H1 (cell line): ENCODE measurements around the gene HDAC10. TPM values are rescaled to one million over a fixed set of nuclear protein-coding genes. Genes with fewer than 3 reads are reported as not detected.

ENCODE experiments used
- CTCF ChIA-PET: fragments of 300-600 bp; sonication (Branson Sonifier 250); formaldehyde crosslinking; loops from one replicate; lab custom pipeline; 2021; ENCODE audit not compliant: partially characterized antibody; lab: Charles Lee
- POLR2A ChIA-PET: fragments of 300-600 bp; sonication (Branson Sonifier 250); formaldehyde crosslinking; loops from one replicate; lab custom pipeline; 2021; ENCODE audit warnings: inconsistent platforms; ENCODE audit not compliant: partially characterized antibody; lab: Charles Lee
- DNase-seq, 2 experiments: peaks; one replicate each; pipeline versions ENCODE4 v3.0.0 to v3.0.0-alpha.2; 2010 to 2022; ENCODE audit warnings: low spot score in 2 of 2, low read depth in 1 of 2, mixed read lengths in 1 of 2
- FAIRE-seq: peaks from 2 replicates; lab custom pipeline; 2011; peaks lifted over from hg19 to GRCh38; lab: Jason Lieb, UNC
- H2AFZ ChIP-seq: 2 replicates; pipeline ENCODE4 v1.8.1; 2012; ENCODE audit warnings: low read length, inconsistent platforms
- H2AK5ac ChIP-seq: 2 replicates; pipeline ENCODE4 v1.6.1; 2013; ENCODE audit warnings: low read depth, low read length
- H2BK120ac ChIP-seq: replicated peaks from 2 replicates; pipeline ENCODE3; 2013; ENCODE audit warnings: low read depth, low read length, inconsistent platforms
- H2BK12ac ChIP-seq: 2 replicates; pipeline ENCODE4 v1.6.1; 2013; ENCODE audit warnings: low read depth, low read length
- H2BK15ac ChIP-seq: 2 replicates; pipeline ENCODE4 v1.6.1; 2013; ENCODE audit warnings: low read length
- H2BK20ac ChIP-seq: 2 replicates; pipeline ENCODE4 v1.6.1; 2013; ENCODE audit warnings: low read length
- H2BK5ac ChIP-seq: 2 replicates; pipeline ENCODE4 v1.6.1; 2013; ENCODE audit warnings: low read depth, low read length
- H3K14ac ChIP-seq: 2 replicates; pipeline ENCODE4 v1.6.1; 2013; ENCODE audit warnings: inconsistent platforms; ENCODE audit not compliant: insufficient read length
- H3K18ac ChIP-seq: 2 replicates; pipeline ENCODE4 v1.6.1; 2013; ENCODE audit warnings: low read length; ENCODE audit errors: extremely low read depth
- H3K23ac ChIP-seq: 2 replicates; pipeline ENCODE4 v1.6.1; 2013; ENCODE audit warnings: inconsistent platforms; ENCODE audit not compliant: insufficient read length
- H3K23me2 ChIP-seq: 2 replicates; pipeline ENCODE4 v1.6.1; 2013; ENCODE audit warnings: low read depth, low read length
- H3K27ac ChIP-seq: 2 replicates; pipeline ENCODE4 v1.6.1; 2011; ENCODE audit warnings: low read depth, low read length, inconsistent platforms
- H3K27me3 ChIP-seq, 4 experiments: replicated peaks in 1 of 4; 1 replicate in 1 of 4; 2 replicates in 3 of 4; pipeline versions ENCODE4 v1.6.1 to v1.8.1; 2011 to 2013; ENCODE audit warnings: low read length in 3 of 4, mild to moderate bottlenecking in 3 of 4, inconsistent platforms in 2 of 4, mixed read lengths in 2 of 4, moderate library complexity in 1 of 4; ENCODE audit not compliant: control insufficient read depth in 3 of 4, insufficient read depth in 3 of 4; ENCODE audit errors: extremely low read depth in 1 of 4
- H3K36me3 ChIP-seq, 4 experiments: 2 replicates each; pipeline versions ENCODE4 v1.6.1 to v1.8.1; 2011 to 2013; ENCODE audit warnings: mild to moderate bottlenecking in 4 of 4, low read length in 3 of 4, moderate library complexity in 2 of 4, control low read depth in 1 of 4, inconsistent platforms in 1 of 4; ENCODE audit not compliant: insufficient read depth in 4 of 4, control insufficient read depth in 2 of 4
- H3K4ac ChIP-seq: replicated peaks from 2 replicates; pipeline ENCODE3; 2013; ENCODE audit warnings: low read length, low read depth, mixed read lengths, inconsistent platforms; ENCODE audit not compliant: insufficient read length
- H3K4me1 ChIP-seq, 4 experiments: replicated peaks in 1 of 4; 1 replicate in 1 of 4; 2 replicates in 3 of 4; pipeline versions ENCODE4 v1.6.1 to v1.8.1; 2011 to 2013; ENCODE audit warnings: low read length in 3 of 4, inconsistent platforms in 2 of 4, mixed read lengths in 1 of 4; ENCODE audit not compliant: insufficient read depth in 4 of 4, control insufficient read depth in 3 of 4
- H3K4me2 ChIP-seq, 2 experiments: 2 replicates each; pipeline versions ENCODE4 v1.6.1 to v1.8.1; 2011 to 2013; ENCODE audit warnings: low read depth in 2 of 2, low read length in 2 of 2, control low read depth in 1 of 2, inconsistent platforms in 1 of 2, mild to moderate bottlenecking in 1 of 2; ENCODE audit not compliant: insufficient read depth in 1 of 2
- H3K4me3 ChIP-seq, 4 experiments: fragments of 200-600, 300-600 bp in 1 of 4; sonication (generic), shearing (Covaris generic), sonication (Bioruptor Twin) in 1 of 4; 2 replicates each; pipeline versions ENCODE4 v1.5.1 to v1.8.1; 2011 to 2016; ENCODE audit warnings: low read length in 4 of 4, low read depth in 3 of 4, control low read depth in 2 of 4, inconsistent platforms in 2 of 4, mild to moderate bottlenecking in 2 of 4, mixed read lengths in 1 of 4, moderate library complexity in 1 of 4; ENCODE audit not compliant: insufficient read depth in 2 of 4; ENCODE audit errors: extremely low read depth in 1 of 4
- H3K56ac ChIP-seq: replicated peaks from 2 replicates; pipeline ENCODE3; 2013; ENCODE audit warnings: low read depth, mild to moderate bottlenecking, mixed read lengths, low read length, inconsistent platforms; ENCODE audit not compliant: insufficient read length
- H3K79me1 ChIP-seq: 2 replicates; pipeline ENCODE4 v1.6.1; 2013; ENCODE audit warnings: low read depth, low read length, control low read depth
- H3K79me2 ChIP-seq, 2 experiments: 2 replicates each; pipeline versions ENCODE4 v1.6.1 to v1.8.1; 2012 to 2013; ENCODE audit warnings: low read length in 2 of 2, mild to moderate bottlenecking in 2 of 2, inconsistent platforms in 1 of 2; ENCODE audit not compliant: insufficient read depth in 2 of 2, control insufficient read depth in 1 of 2
- H3K9ac ChIP-seq, 4 experiments: replicated peaks in 1 of 4; 1 replicate in 1 of 4; 2 replicates in 3 of 4; pipeline versions ENCODE4 v1.6.1 to v1.8.1; 2011 to 2013; ENCODE audit warnings: low read depth in 3 of 4, low read length in 3 of 4, control low read depth in 2 of 4, mild to moderate bottlenecking in 2 of 4, moderate library complexity in 2 of 4, inconsistent platforms in 1 of 4; ENCODE audit errors: extremely low read depth in 1 of 4
- H3K9me3 ChIP-seq, 2 experiments: 2 replicates each; pipeline versions ENCODE4 v1.6.1 to v1.8.1; 2012 to 2013; ENCODE audit warnings: mild to moderate bottlenecking in 2 of 2, moderate library complexity in 2 of 2, control low read depth in 1 of 2, inconsistent platforms in 1 of 2, low read depth in 1 of 2, low read length in 1 of 2, mixed read lengths in 1 of 2; ENCODE audit not compliant: insufficient read depth in 2 of 2
- H4K20me1 ChIP-seq, 2 experiments: replicated peaks in 1 of 2; 2 replicates each; pipeline versions ENCODE3 to v1.8.1; 2011 to 2013; ENCODE audit warnings: inconsistent platforms in 2 of 2, low read length in 2 of 2, mild to moderate bottlenecking in 1 of 2; ENCODE audit not compliant: insufficient read depth in 2 of 2, control insufficient read depth in 1 of 2
- H4K5ac ChIP-seq: 2 replicates; pipeline ENCODE4 v1.6.1; 2013; ENCODE audit warnings: low read length, low read depth, mixed read lengths, inconsistent platforms; ENCODE audit not compliant: insufficient read length
- H4K8ac ChIP-seq: 2 replicates; pipeline ENCODE4 v1.8.0; 2013; ENCODE audit warnings: mild to moderate bottlenecking, moderate library complexity, low read length, inconsistent platforms; ENCODE audit not compliant: insufficient read depth; ENCODE audit errors: extremely low read depth
- H4K91ac ChIP-seq: replicated peaks from 2 replicates; pipeline ENCODE3; 2013; ENCODE audit warnings: low read length, mixed read lengths, inconsistent platforms; ENCODE audit not compliant: insufficient read length
- CBX5 ChIP-seq: fragments of 300-800, 300-1000 bp; sonication (generic); IDR thresholded peaks from 2 replicates; pipeline ENCODE4 v1.7.1; 2016; ENCODE audit warnings: antibody characterized with exemption, low read length, low read depth
- FOSL1 ChIP-seq: IDR thresholded peaks from 2 replicates; pipeline ENCODE4 v1.6.1; 2011; ENCODE audit warnings: mild to moderate bottlenecking, low read depth, low read length, moderate library complexity; ENCODE audit not compliant: insufficient read depth
- JUND ChIP-seq: IDR thresholded peaks from 2 replicates; pipeline ENCODE4 v1.6.1; 2011; ENCODE audit warnings: mild to moderate bottlenecking, improper control_type of control experiment, low read length
- POU5F1 ChIP-seq: IDR thresholded peaks from 2 replicates; pipeline ENCODE4 v1.6.1; 2011; ENCODE audit warnings: low read depth, mild to moderate bottlenecking, low read length, moderate library complexity
- SIN3A ChIP-seq, 2 experiments: IDR thresholded peaks in 1 of 2; conservative IDR thresholded peaks in 1 of 2; 2 replicates each; pipeline ENCODE4 v1.6.1; 2011 to 2012; ENCODE audit warnings: low read length in 2 of 2, improper control_type of control experiment in 1 of 2, low read depth in 1 of 2, mild to moderate bottlenecking in 1 of 2
- TEAD4 ChIP-seq: IDR thresholded peaks from 2 replicates; pipeline ENCODE4 v1.6.1; 2012; ENCODE audit warnings: low read depth, low read length, inconsistent platforms, mixed read lengths
- WGBS, 2 experiments: shearing (Covaris generic) in 1 of 2; methylation state at CpG; one replicate each; pipeline versions ENCODE4 v1.1.6 to v1.1.7; 2013 to 2015; ENCODE audit warnings: low lambda C conversion rate in 2 of 2, mixed read lengths in 2 of 2, inconsistent platforms in 1 of 2, low coverage in 1 of 2, missing lambda C conversion rate in 1 of 2; ENCODE audit not compliant: insufficient replicate concordance in 2 of 2, insufficient coverage in 1 of 2, insufficient read length in 1 of 2; ENCODE audit errors: extremely low coverage in 1 of 2, missing lambda C conversion rate in 1 of 2; 5-methylcytosine and 5-hydroxymethylcytosine counted together
- polyA plus RNA-seq, 7 experiments: library from polyadenylated mRNA; depleted of rRNA in 3 of 7; stranded (reverse) in 5 of 7; unstranded in 2 of 7; fragments of >200 nt in 5 of 7; fragments of 200-250 nt in 2 of 7; gene quantifications; 1 replicate in 5 of 7; 2 replicates in 1 of 7; 4 replicates in 1 of 7; pipeline versions ENCODE4 v1.2.1 to v1.2.3, GENCODE V29; 2011 to 2013; ENCODE audit warnings: missing spikeins in 2 of 7, mixed read lengths in 2 of 7
- total RNA-seq: library from RNA; stranded (reverse); fragmentation: NEBNext Ultra II Directional; extraction: Animal tissue kit (Norgen Biotek cat#: 25700); gene quantifications from 2 replicates; pipeline ENCODE4 v1.2.1, GENCODE V29; 2021
- TF ChIP-seq, protein P1 (sequence below): IDR thresholded peaks from 2 replicates; pipeline ENCODE4 v1.6.1; 2011; ENCODE audit warnings: low read length, improper control_type of control experiment

HDAC10 gene
- total and polyA plus RNA-seq, 2 of the 8 experiments (the other 6 are each of a cell fraction or from before 2014, with no cell fraction given), result 11.2 to 26.4 TPM

DNA sequence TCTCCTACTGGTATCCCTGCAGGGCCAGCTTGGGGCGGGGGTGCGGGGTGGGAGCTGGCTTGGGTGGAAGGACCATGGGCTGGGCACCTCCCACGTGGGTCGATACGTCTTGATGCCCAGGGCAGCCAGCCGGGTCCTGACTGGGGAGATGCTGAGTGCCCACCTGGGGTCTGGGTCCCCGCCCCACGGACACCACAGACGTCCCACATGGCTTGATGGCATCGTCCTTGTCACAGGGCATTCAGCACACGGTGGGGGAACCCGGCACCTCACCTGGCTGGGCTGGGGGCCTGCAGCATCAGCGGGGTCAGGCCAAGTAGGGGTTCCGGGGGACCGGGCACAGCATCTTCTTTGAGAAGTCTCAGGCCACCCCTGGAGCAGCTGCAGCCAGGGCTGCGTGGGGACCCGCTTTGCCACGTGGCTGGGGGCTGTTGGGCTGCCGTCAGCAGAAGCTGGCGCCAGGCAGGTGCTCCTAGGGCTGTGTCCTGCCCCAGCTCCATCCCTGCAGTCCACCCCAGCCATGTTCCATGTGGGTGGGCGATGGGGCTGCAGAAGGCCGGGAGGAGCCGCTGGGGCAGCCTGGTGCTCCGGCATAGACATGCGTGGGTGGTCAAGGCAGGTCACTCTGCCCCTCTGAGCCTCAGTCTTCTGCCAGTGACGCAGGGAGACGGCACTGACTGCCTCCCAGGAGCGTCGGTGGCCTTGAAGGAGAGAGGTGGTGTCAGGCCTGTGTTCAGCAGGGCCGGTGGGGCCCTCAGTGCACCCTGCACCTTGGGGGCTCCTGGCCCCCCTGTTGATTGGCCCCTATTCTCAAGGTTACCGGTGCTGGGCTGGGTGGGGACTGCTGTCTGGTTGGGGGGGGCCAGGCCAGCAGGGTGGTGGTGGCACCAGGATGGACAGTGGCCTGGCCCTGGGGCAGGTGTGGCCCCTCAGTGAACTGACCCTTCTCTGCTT, 41.8 kb downstream of the HDAC10 start:
- Histone ChIP-seq H2BK15ac (no peak overlapping the region), H3K4me1 (peaks cover 0 to 3% (median 1%) of the 10 kb centered on the region in 4 experiments; a peak in 2 of 7 replicates), H3K36me3 (peaks cover 4 to 29% (median 21%) of the 10 kb centered on the region in 4 experiments; a peak in 7 of 8 replicates), H3K9ac (no peak overlapping the region), H3K79me2 (peaks cover 0 to 13% of the 10 kb centered on the region in 2 experiments; a peak in 1 of 4 replicates), H2AFZ (no peak overlapping the region), H3K27ac (no peak overlapping the region), H2AK5ac (no peak overlapping the region), H3K79me1 (peaks cover 5% of the 10 kb centered on the region; the same call in 1 of the 2 replicates), H3K23ac (no peak overlapping the region), H3K14ac (no peak overlapping the region), H3K4me3 (no peak overlapping the region), H3K9me3 (no peaks in the 10 kb centered on the region), H2BK12ac (no peak overlapping the region), H4K8ac (no peak overlapping the region), H3K27me3 (no peaks in the 10 kb centered on the region), H4K5ac (no peak overlapping the region), H2BK20ac (no peak overlapping the region), H3K18ac (no peak overlapping the region), H3K56ac (no peak overlapping the region), H4K20me1 (peaks cover 8 to 25% of the 10 kb centered on the region in 2 experiments), H3K4me2 (no peak overlapping the region), H3K23me2 (no peaks in the 10 kb centered on the region), H2BK5ac (no peak overlapping the region; the same call in 1 of the 2 replicates), H2BK120ac (no peak overlapping the region), H4K91ac (no peak overlapping the region), H3K4ac (no peak overlapping the region)
- FAIRE-seq (no peak), DNase-seq (no peak)
- ChIA-PET POLR2A (interaction anchor here (0.6 to 1.6 kb wide), 4 partner anchors 10 to 29 kb away, joined by 3 to 4 read pairs (median 4); no protein-coding TSS in a partner anchor), CTCF (interaction anchor here (0.5 to 7.0 kb wide), 11 partner anchors 12 to 441 kb away, joined by 3 to 83 read pairs (median 5); partner anchors contain the start of gene PANX2)
- 91% methylated on average over 25 of the region's 31 CpGs; no CpG with 5 or more reads in 1 of the 2 experiments for WGBS, 2 experiments
- no peak for TF ChIP-seq CBX5
- TF ChIP-seq POU5F1, result no peak
- no peak for TF ChIP-seq TEAD4
- TF ChIP-seq, protein P1, sequence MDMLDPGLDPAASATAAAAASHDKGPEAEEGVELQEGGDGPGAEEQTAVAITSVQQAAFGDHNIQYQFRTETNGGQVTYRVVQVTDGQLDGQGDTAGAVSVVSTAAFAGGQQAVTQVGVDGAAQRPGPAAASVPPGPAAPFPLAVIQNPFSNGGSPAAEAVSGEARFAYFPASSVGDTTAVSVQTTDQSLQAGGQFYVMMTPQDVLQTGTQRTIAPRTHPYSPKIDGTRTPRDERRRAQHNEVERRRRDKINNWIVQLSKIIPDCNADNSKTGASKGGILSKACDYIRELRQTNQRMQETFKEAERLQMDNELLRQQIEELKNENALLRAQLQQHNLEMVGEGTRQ, result no peak
- no peak for TF ChIP-seq JUND
- no peak for TF ChIP-seq SIN3A (conservative IDR thresholded peaks at IDR 0.05 in 1 of 2, IDR thresholded peaks at IDR 0.05 in 1 of 2; ENCODE audit: low read depth in 1 of 2, low read length in 2 of 2)
- TF ChIP-seq FOSL1, result no peak
